Measurements from ENCODE around the gene RAET1G. TPM values are rescaled to one million over a fixed set of nuclear protein-coding genes. Genes with fewer than 3 reads are reported as not detected.
A peak's percentile ranks its signal among the peaks of the same experiment; 100 is the strongest.

The RAET1G gene
- total RNA-seq, 4 donors from 2014 or later: not detected

GRCh38 chr6:149935668-149936067, 12.7 kb upstream of the RAET1G start:
- in situ Hi-C loops (cut with MboI; ENCODE audit: low pct_ligation_motif_present in 1 of 4, low pct_unique_long_range_greater_than_20kb in 1 of 4, low sequenced_read_pairs in 3 of 4): loop anchor here in 1 of 4 donors (10.0 kb wide), 1 partner anchor 79 kb away; no protein-coding TSS in a partner anchor
- peaks cover 95% of the 10 kb centered on the region for H3K27me3 ChIP-seq
- H3K4me1 ChIP-seq: peaks cover 5 to 12% (median 10%) of the 10 kb centered on the region in 4 donors
- no peaks in the 10 kb centered on the region for H3K9me3 ChIP-seq
- H3K4me3 ChIP-seq: no peak overlapping the region
- no peak for TF ChIP-seq POLR2AphosphoS5 (IDR thresholded peaks at IDR 0.05)
- no peak for TF ChIP-seq POLR2A (IDR thresholded peaks at IDR 0.05)
- TF ChIP-seq CTCF (IDR thresholded peaks at IDR 0.05): no peak
- no peak for TF ChIP-seq EP300 (IDR thresholded peaks at IDR 0.05; ENCODE audit: low read depth)
- WGBS, 2 donors (ENCODE audit: low coverage in 1 of 2): 40 to 61% methylated on average over 1 to 2 of the region's 2 CpGs
- no peak overlapping the region for H3K27ac ChIP-seq
- intact Hi-C loops (cut with DNase I; ENCODE audit: low total_unique reads): loop anchor here (2.0 kb wide), 1 partner anchor 81 kb away; no protein-coding TSS in a partner anchor
- H3K36me3 ChIP-seq: no peaks in the 10 kb centered on the region
- no peak for DNase-seq

- Histone ChIP-seq H3K36me3 (no peaks in the 10 kb centered on the region), H3K4me1 (peaks cover 5 to 12% (median 10%) of the 10 kb centered on the region in 4 donors), H3K4me3 (no peak overlapping the region), H3K27me3 (peaks cover 95% of the 10 kb centered on the region), H3K9me3 (no peaks in the 10 kb centered on the region), H3K27ac (no peak overlapping the region)
- in situ Hi-C loops (cut with MboI; ENCODE audit: low pct_ligation_motif_present in 1 of 4, low pct_unique_long_range_greater_than_20kb in 1 of 4, low sequenced_read_pairs in 3 of 4): loop anchor here in 1 of 4 donors (10.0 kb wide), 1 partner anchor 80 kb away; no protein-coding TSS in a partner anchor
- 54 to 57% methylated on average over 4 of the region's 4 CpGs for WGBS, 2 donors (ENCODE audit: low coverage in 1 of 2)
- intact Hi-C loops (cut with DNase I; ENCODE audit: low total_unique reads): loop anchor here (2.0 kb wide), 1 partner anchor 82 kb away; no protein-coding TSS in a partner anchor
- no peak for DNase-seq
- TF ChIP-seq CTCF (IDR thresholded peaks at IDR 0.05) (no peak), POLR2AphosphoS5 (IDR thresholded peaks at IDR 0.05) (no peak), EP300 (IDR thresholded peaks at IDR 0.05; ENCODE audit: low read depth) (no peak), POLR2A (IDR thresholded peaks at IDR 0.05) (no peak)
These were observed 12.3 kb upstream of the RAET1G start for GRCh38 chr6:149935246-149935645.

GRCh38 chr6:149934249-149935156, 11.6 kb upstream of the RAET1G start:
- H3K36me3 ChIP-seq: no peaks in the 10 kb centered on the region
- DNase-seq: peak; percentile 75
- H3K27me3 ChIP-seq: peaks cover 95% of the 10 kb centered on the region
- no peak overlapping the region for H3K4me3 ChIP-seq
- TF ChIP-seq EP300 (IDR thresholded peaks at IDR 0.05; ENCODE audit: low read depth): no peak
- peak; percentile 68 to 84 (median 81) for TF ChIP-seq CTCF (IDR thresholded peaks at IDR 0.05)
- TF ChIP-seq POLR2AphosphoS5 (IDR thresholded peaks at IDR 0.05): no peak
- TF ChIP-seq POLR2A (IDR thresholded peaks at IDR 0.05): no peak
- intact Hi-C loops (cut with DNase I; ENCODE audit: low total_unique reads): loop anchor here (2.0 kb wide), 1 partner anchor 82 kb away; no protein-coding TSS in a partner anchor
- peaks cover 5 to 12% (median 10%) of the 10 kb centered on the region in 4 donors for H3K4me1 ChIP-seq
- H3K27ac ChIP-seq: no peak overlapping the region
- in situ Hi-C loops (cut with MboI; ENCODE audit: low pct_ligation_motif_present in 1 of 4, low pct_unique_long_range_greater_than_20kb in 1 of 4, low sequenced_read_pairs in 3 of 4): loop anchor here in 3 of 4 donors (5.0 to 10.0 kb wide), 4 partner anchors 80 to 102 kb away; partner anchors contain the start of gene RAET1L (in 1 of the 3)
- 6 to 34% methylated on average over 2 to 11 of the region's 11 CpGs for WGBS, 2 donors (ENCODE audit: low coverage in 1 of 2)
- H3K9me3 ChIP-seq: no peaks in the 10 kb centered on the region

- H3K27ac ChIP-seq: no peak overlapping the region
- WGBS, 2 donors (ENCODE audit: low coverage in 1 of 2): 25 to 50% methylated on average over 2 to 3 of the region's 3 CpGs
- TF ChIP-seq POLR2A (IDR thresholded peaks at IDR 0.05): no peak
- no peaks in the 10 kb centered on the region for H3K36me3 ChIP-seq
- intact Hi-C loops (cut with DNase I; ENCODE audit: low total_unique reads) (no loop called here), in situ Hi-C loops (cut with MboI; ENCODE audit: low pct_ligation_motif_present in 1 of 4, low pct_unique_long_range_greater_than_20kb in 1 of 4, low sequenced_read_pairs in 3 of 4) (loop anchor here in 3 of 4 donors (5.0 to 10.0 kb wide), 4 partner anchors 81 to 101 kb away; partner anchors contain the start of gene RAET1L (in 1 of the 3))
- H3K27me3 ChIP-seq: peaks cover 95% of the 10 kb centered on the region
- DNase-seq: no peak
- peaks cover 3 to 4% (median 4%) of the 10 kb centered on the region in 4 donors for H3K4me1 ChIP-seq
- no peaks in the 10 kb centered on the region for H3K9me3 ChIP-seq
- H3K4me3 ChIP-seq: no peak overlapping the region
These were observed 10.5 kb upstream of the RAET1G start for GRCh38 chr6:149933461-149933860.
